ENCODE measurements around the gene GPI. TPM values are rescaled to one million over a fixed set of nuclear protein-coding genes. Genes with fewer than 3 reads are reported as not detected.

The GPI gene
- total and polyA plus RNA-seq, 9 of the 15 experiments (the other 6 are each of a cell fraction or from before 2014, with no cell fraction given), result 88.3 to 358 (median 122) TPM

DNA sequence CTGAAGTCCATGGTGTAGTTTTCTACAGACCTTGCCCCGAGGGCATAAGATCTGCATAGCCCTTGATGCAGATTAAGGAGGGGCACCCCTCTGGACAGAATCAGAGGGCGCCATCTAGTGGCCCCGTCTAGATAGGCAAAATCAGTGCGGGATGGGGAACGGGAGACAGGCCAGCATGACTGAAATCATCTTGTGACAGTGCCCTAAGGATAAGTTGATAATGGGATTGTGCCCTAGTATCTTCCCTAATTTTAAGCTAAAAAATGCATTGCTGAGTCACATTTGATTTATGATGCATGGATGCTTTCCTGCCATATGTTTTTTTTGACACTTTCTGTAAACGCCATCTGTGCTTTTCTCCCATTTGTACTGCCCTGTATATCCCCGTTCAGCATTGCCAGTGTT, 19.0 kb upstream of the GPI start (continued):
- TF ChIP-seq, protein P1, sequence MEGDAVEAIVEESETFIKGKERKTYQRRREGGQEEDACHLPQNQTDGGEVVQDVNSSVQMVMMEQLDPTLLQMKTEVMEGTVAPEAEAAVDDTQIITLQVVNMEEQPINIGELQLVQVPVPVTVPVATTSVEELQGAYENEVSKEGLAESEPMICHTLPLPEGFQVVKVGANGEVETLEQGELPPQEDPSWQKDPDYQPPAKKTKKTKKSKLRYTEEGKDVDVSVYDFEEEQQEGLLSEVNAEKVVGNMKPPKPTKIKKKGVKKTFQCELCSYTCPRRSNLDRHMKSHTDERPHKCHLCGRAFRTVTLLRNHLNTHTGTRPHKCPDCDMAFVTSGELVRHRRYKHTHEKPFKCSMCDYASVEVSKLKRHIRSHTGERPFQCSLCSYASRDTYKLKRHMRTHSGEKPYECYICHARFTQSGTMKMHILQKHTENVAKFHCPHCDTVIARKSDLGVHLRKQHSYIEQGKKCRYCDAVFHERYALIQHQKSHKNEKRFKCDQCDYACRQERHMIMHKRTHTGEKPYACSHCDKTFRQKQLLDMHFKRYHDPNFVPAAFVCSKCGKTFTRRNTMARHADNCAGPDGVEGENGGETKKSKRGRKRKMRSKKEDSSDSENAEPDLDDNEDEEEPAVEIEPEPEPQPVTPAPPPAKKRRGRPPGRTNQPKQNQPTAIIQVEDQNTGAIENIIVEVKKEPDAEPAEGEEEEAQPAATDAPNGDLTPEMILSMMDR (IDR thresholded peaks at IDR 0.05 in 2 of 3, conservative IDR thresholded peaks at IDR 0.05 in 1 of 3; ENCODE audit: insufficient read depth in 2 of 3, low read depth in 1 of 3, low read length in 3 of 3), result peak; percentile 82 to 86 (median 85)
- TF ChIP-seq XRCC4 (IDR thresholded peaks at IDR 0.05; ENCODE audit: extremely low read depth, insufficient read depth, insufficient read length) (no peak), MTA3 (IDR thresholded peaks at IDR 0.05; ENCODE audit: borderline replicate concordance) (no peak), NEUROD1 (IDR thresholded peaks at IDR 0.05; ENCODE audit: borderline replicate concordance, low read depth, low read length, partially characterized antibody) (no peak), MEIS2 (IDR thresholded peaks at IDR 0.05; ENCODE audit: partially characterized antibody) (peak; percentile 21), BRD9 (IDR thresholded peaks at IDR 0.05; ENCODE audit: low read depth, partially characterized antibody) (no peak), JUND (IDR thresholded peaks at IDR 0.05; ENCODE audit: borderline replicate concordance, low read depth, low read length) (0 out of 2 replicates have a peak, but pooled peaks have one; percentile 23), JUND (tag; IDR thresholded peaks at IDR 0.05; ENCODE audit: borderline replicate concordance, low read depth, low read length) (no peak), RCOR1 (IDR thresholded peaks at IDR 0.05; ENCODE audit: borderline replicate concordance in 1 of 2, low read depth in 2 of 2, low read length in 2 of 2) (peak in 1 of 2 experiments; percentile 78; a peak in 2 of 4 replicates), GTF2F1 (IDR thresholded peaks at IDR 0.05; ENCODE audit: low read depth, low read length) (no peak), PHF21A (IDR thresholded peaks at IDR 0.05; ENCODE audit: borderline replicate concordance, low read depth) (peak; percentile 58; the same call in 1 of the 2 replicates), ZNF253 (CRISPR knock-in tag; conservative IDR thresholded peaks at IDR 0.05) (no peak), CHCHD3 (CRISPR knock-in tag; IDR thresholded peaks at IDR 0.05) (no peak), FOXK2 (conservative IDR thresholded peaks at IDR 0.05 in 1 of 2, IDR thresholded peaks at IDR 0.05 in 1 of 2; ENCODE audit: low read depth in 2 of 2) (no peak), NBN (IDR thresholded peaks at IDR 0.05; ENCODE audit: low read depth) (no peak), TCFL5 (CRISPR knock-in tag; conservative IDR thresholded peaks at IDR 0.05) (no peak), SMARCE1 (IDR thresholded peaks at IDR 0.05) (no peak), KDM1A (IDR thresholded peaks at IDR 0.05) (peak in 1 of 2 experiments; percentile 32; a peak in 2 of 4 replicates), MEF2A (IDR thresholded peaks at IDR 0.05; ENCODE audit: control insufficient read depth, low read depth, low read length) (no peak), ZMIZ1 (IDR thresholded peaks at IDR 0.05; ENCODE audit: low read depth in 2 of 2, low read length in 2 of 2) (no peak), PKNOX1 (IDR thresholded peaks at IDR 0.05) (0 out of 2 replicates have a peak, but pooled peaks have one; percentile 16)
- TF ChIP-seq, protein P2, sequence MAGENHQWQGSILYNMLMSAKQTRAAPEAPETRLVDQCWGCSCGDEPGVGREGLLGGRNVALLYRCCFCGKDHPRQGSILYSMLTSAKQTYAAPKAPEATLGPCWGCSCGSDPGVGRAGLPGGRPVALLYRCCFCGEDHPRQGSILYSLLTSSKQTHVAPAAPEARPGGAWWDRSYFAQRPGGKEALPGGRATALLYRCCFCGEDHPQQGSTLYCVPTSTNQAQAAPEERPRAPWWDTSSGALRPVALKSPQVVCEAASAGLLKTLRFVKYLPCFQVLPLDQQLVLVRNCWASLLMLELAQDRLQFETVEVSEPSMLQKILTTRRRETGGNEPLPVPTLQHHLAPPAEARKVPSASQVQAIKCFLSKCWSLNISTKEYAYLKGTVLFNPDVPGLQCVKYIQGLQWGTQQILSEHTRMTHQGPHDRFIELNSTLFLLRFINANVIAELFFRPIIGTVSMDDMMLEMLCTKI (IDR thresholded peaks at IDR 0.05; ENCODE audit: partially characterized antibody), result no peak

Measured in K562 (cell line).